ENCODE results near the gene SLC22A23.

DNA sequence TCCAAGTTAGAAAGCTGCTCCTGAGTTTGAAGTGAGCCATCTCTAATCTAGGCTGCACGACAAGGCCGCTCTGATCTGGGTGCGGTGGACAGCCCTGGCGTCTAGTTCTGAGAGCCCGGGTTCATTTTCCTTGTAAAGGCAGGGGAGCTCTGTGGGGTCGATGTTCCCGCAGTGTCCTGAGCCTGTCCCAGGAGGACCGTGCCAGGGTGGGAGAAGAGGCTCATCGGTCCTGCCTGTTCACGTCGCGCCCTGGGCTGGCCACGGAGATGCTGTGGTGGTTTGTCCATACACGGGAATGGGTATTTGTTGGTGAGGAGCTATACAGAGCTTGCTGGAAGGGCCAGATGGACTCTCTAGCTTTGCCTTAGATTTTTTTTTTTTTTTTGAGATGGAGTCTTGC is 171.1 kb downstream of the SLC22A23 start:
- no peak for TF ChIP-seq GATA2 (IDR thresholded peaks at IDR 0.05; ENCODE audit: low read depth, low read length)
- TF ChIP-seq GATA3 (IDR thresholded peaks at IDR 0.05; ENCODE audit: low read depth, low read length) = no peak
